Right cardiac atrium (tissue), 5 donors: ENCODE data around the gene SF1. TPM values are rescaled to one million over a fixed set of nuclear protein-coding genes. Genes with fewer than 3 reads are reported as not detected.

Experiments used
- ATAC-seq, 2 donors: fragments of 200-7000 bp; cut with Tn5 transposase; one replicate each; pipeline versions ENCODE4 v1.8.0 to v1.9.1; 2020; ENCODE audit warnings: moderate library complexity in 2 of 2, mild to moderate bottlenecking in 1 of 2
- DNase-seq, 3 donors: peaks; one replicate each; pipeline ENCODE4 v3.0.0-alpha.2; 2020
- H3K27ac ChIP-seq: one replicate; pipeline ENCODE4 v1.5.1; 2013; ENCODE audit warnings: mild to moderate bottlenecking, low read length, control low read depth, moderate library complexity
- H3K27me3 ChIP-seq: one replicate; pipeline ENCODE4 v1.6.1; 2013; ENCODE audit not compliant: control insufficient read depth, insufficient read depth
- H3K4me1 ChIP-seq: one replicate; pipeline ENCODE4 v1.6.1; 2013; ENCODE audit warnings: low read length; ENCODE audit not compliant: control insufficient read depth, insufficient read depth
- H3K4me3 ChIP-seq: one replicate; pipeline ENCODE4 v1.5.1; 2013; ENCODE audit warnings: low read length, control low read depth
- H3K9me3 ChIP-seq: one replicate; pipeline ENCODE4 v1.6.1; 2013; ENCODE audit warnings: low read length; ENCODE audit not compliant: control insufficient read depth
- WGBS: extraction: QIAGEN DNeasy Blood & Tissue Kit; methylation state at CpG from one replicate; pipeline ENCODE4 v1.1.7; 2013; 5-methylcytosine and 5-hydroxymethylcytosine counted together
- intact Hi-C, 4 donors: fragments of 100-400 bp; cut with DNase I; formaldehyde crosslinking; loops; one replicate each; pipeline versions ENCODE4 v1.11.0 to v1.14.0; 2022 to 2023
- polyA plus RNA-seq: library from polyadenylated mRNA; stranded (reverse); fragments of 200-250 nt; gene quantifications from one replicate; pipeline ENCODE4 v1.2.3, GENCODE V29; 2013
- total RNA-seq, 4 donors: library from RNA; stranded (reverse); fragmentation: NEBNext Ultra II Directional; extraction: Animal tissue kit (Norgen Biotek cat#: 25700); gene quantifications; one replicate each; pipeline ENCODE4 v1.2.1, GENCODE V29; 2021
- donor health status: healthy with polysubstance abuse.
- donor health status: DM: no; HTN: yes; CAD: no.
- donor health status: DM: no; HTN: no; CAD: no.
- donor health status: DM: no; HTN: yes; CAD: no; lungs with severe emphysema.
- donor health status: DM: yes; HTN: yes; CAD: no.

The SF1 gene
- total and polyA plus RNA-seq, 5 donors = 72.8 to 203 (median 195) TPM

DNA sequence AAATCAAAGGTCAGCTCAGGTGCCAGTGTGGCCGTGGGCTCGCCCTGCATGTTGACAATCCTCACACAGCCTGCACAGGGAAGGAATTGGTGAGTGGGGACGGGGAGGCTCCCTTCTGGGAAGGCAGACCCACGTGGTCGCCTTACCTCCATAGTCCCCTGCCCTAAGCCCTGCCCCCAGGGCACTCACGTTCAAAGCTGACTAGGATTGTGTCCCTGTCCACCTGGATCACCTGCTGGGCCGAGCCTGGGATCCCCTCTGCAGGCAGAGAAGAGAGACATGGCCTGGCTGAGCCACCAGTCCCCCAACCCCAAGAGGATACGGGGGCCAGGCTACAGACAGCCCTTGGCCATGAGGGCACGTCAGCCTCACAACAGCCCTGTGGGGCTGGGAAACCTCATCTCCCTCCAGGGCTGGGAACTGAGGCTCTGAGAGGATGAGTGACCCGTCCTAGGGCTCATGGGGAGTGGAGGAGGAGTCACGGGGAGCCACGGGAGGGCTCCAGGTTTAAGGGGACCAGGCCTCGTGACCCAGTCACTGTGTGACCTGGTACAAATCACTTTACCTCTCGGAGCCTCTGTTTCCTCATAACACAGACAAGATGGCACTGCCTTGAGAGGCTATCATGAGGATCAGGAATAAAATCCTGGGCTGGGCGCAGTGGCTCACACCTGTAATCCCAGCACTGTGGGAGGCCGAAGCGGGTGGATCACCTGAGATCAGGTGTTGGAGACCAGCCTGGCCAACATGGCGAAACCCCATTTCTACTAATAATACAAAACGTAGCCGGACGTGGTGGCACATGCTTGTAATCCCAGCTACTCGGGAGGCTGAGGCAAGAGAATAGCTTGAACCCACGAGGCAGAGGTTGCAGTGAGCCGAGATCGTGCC is 12.1 kb upstream of the SF1 start:
- Histone ChIP-seq H3K4me1 (no peaks in the 10 kb centered on the region), H3K9me3 (no peaks in the 10 kb centered on the region), H3K27ac (no peak overlapping the region), H3K4me3 (no peak overlapping the region), H3K27me3 (no peaks in the 10 kb centered on the region)
- 92% methylated on average over 25 of the region's 25 CpGs for WGBS
- DNase-seq (peak in 2 of 3 donors; percentile 3 to 7), ATAC-seq (no peak)
- intact Hi-C loops = no loop called here

DNA sequence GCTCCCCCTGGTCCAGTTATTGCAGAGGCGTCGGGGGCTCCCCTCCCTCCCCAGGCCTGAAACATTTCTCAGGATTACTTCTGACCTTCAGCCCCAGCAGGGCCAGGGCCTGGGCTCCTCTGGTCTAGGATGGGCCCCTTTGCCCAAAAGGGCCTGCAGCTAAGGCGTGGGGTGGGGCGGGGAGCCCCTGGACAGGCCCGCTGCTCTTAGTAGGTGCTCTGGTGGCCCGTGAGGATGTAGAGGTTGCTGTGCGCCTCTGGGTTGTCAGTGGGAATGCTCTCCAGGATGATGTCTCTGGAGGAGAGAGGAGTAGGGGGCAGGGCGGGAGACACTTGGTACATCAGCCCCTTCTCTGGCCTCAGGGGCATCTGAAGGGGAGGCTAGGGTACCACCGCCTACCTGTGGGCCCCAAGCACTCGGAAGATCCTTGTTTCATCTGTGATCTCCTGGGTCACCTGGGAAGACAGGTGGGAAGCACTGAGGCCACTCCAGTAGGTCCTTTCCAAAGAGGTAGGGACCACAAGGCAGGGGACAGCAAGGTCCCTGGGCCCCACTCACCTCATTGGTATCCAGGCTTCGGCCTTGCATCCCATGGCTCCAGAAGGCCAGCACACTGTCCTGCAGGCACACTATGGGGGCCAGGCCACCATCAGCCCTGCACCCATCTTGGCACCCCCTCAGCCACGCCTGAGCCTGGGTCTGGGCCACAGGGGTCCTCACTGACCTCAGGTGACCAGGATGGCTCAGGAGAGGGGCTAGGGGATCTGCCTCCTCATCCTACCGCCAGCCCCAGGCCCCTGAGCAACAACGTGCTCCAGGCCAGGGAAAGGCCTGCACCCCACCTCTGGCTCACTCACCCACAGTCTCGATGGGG is 11.2 kb upstream of the SF1 start:
- peak in 2 of 3 donors; percentile 9 to 25 for DNase-seq
- H3K27me3 ChIP-seq = no peaks in the 10 kb centered on the region
- WGBS = 94% methylated on average over 15 of the region's 15 CpGs
- no peak overlapping the region for H3K4me3 ChIP-seq
- H3K27ac ChIP-seq = no peak overlapping the region
- no peaks in the 10 kb centered on the region for H3K9me3 ChIP-seq
- no peak for ATAC-seq
- intact Hi-C loops = loop anchor here in 1 of 4 donors (10.0 kb wide), 1 partner anchor 325 kb away; the partner anchor contains the start of genes TM7SF2 and ZNHIT2
- no peaks in the 10 kb centered on the region for H3K4me1 ChIP-seq

DNA sequence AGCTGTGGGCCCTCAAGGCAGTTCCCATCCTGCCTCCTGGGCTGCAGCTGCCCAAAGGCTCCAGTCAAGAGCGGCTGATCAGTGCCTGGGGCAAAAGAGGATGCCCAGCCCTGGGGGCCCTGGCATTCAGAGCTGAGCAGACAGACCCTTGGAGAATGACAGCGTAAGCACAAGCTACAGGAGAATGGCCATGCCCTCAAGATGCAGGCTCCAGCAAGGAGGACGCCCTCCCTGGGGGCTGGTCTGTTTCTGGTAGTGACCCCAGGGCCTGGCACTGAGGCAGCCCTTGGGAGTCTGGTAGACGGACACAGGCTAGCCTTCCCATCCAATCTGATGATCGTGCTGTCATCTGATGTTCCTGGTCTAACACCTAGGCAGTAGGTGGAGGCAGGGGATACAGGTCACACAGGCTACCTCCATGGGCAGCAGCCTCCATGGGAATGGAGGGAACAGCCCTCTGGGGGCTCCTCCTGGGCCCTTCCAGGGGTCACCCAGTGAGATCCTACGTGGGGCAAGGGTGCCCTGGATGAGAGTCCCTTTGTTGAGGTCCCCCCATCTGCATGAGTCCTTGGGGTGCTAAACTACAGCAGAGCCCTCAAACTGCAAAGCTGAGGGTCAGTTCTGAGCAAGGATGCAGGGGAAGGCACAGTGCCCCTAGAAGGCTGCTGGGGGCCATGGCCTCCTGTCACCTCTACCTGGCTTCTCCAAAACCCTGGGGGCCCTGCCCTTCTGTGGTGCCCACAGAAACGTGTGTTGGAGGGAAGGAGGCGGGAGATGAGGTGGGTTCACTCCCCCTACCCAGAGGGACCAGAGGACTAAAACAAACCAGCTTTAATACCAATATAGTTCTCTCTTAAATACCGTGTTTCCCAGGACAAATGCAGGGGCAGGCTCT is 10.2 kb upstream of the SF1 start:
- peak in 2 of 3 donors; percentile 7 to 31 for DNase-seq
- WGBS = 83% methylated on average over 9 of the region's 9 CpGs
- H3K4me3 ChIP-seq = no peak overlapping the region
- H3K27me3 ChIP-seq = no peaks in the 10 kb centered on the region
- no peaks in the 10 kb centered on the region for H3K4me1 ChIP-seq
- intact Hi-C loops = loop anchor here in 1 of 4 donors (10.0 kb wide), 1 partner anchor 326 kb away; the partner anchor contains the start of genes TM7SF2 and ZNHIT2
- no peaks in the 10 kb centered on the region for H3K9me3 ChIP-seq
- peak; percentile 4 for ATAC-seq
- no peak overlapping the region for H3K27ac ChIP-seq

DNA sequence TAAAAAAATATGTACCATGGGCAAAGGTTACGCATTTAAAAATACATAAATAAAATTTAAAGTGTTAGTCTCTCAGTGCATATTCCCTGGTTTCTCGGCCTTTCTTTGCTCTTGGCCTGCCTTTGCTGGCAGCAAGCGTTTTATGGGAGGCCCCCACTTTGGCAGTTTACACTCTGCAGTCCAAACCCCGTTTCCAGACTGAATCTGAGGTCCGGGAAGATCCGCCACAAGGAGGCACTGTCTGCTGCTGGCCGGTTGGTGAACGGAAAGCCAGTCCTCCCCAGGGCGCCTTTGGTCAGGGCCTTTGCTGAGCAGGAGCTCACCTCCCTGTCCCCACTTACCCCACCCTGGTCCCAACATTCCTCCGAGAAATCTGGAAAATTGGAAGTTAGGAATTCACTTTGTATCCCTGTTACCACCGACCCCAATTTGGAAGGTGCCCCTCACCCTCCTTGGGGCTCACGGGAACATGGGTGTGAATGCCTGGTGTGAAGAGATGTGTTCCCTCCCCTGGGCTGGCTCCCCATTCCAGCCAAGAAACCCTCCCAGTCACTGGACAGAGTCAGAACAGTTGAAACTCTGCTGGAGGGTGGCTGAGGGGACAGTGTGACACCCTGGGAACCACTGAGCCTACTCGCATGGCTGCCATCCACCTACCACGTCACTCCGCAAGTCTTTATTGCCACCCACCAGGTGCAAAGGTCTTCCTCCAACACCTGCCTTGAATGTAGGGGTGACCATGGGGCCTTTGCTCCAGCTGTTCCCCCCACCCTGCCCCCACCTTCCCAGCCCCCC is 9.4 kb upstream of the SF1 start:
- DNase-seq (peak; percentile 72 to 84 (median 83)), ATAC-seq (peak; percentile 34 to 68)
- intact Hi-C loops = loop anchor here in 1 of 4 donors (10.0 kb wide), 1 partner anchor 327 kb away; the partner anchor contains the start of genes TM7SF2 and ZNHIT2
- WGBS = 46% methylated on average over 15 of the region's 15 CpGs
- Histone ChIP-seq H3K27me3 (no peaks in the 10 kb centered on the region), H3K27ac (no peak overlapping the region), H3K4me3 (no peak overlapping the region), H3K4me1 (no peaks in the 10 kb centered on the region), H3K9me3 (no peaks in the 10 kb centered on the region)

DNA sequence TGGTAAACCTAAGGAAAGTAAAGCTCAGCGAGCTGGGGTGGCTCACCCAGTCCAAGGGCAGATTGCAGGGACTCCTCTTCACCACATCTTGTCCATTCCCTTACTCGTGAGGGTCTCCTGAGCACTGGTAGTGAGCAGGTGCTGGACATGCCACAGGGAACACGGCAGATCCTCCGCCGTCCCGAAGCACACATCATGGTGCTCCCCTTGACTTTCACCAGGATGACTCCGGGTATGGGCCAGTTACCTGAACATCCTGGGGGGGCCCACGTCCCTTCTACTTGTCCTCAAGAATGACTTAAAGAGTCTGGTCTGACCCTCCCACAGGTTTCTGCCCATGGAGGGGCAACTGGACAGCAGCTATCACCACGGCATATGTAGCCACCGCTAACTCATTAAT is 8.0 kb upstream of the SF1 start:
- Histone ChIP-seq H3K27ac (no peak overlapping the region), H3K9me3 (no peaks in the 10 kb centered on the region), H3K4me3 (no peak overlapping the region), H3K27me3 (no peaks in the 10 kb centered on the region), H3K4me1 (no peaks in the 10 kb centered on the region)
- ATAC-seq (no peak), DNase-seq (peak in 2 of 3 donors; percentile 5 to 33)
- WGBS = 88% methylated on average over 10 of the region's 10 CpGs
- intact Hi-C loops = loop anchor here in 1 of 4 donors (10.0 kb wide), 1 partner anchor 328 kb away; the partner anchor contains the start of genes TM7SF2 and ZNHIT2

DNA sequence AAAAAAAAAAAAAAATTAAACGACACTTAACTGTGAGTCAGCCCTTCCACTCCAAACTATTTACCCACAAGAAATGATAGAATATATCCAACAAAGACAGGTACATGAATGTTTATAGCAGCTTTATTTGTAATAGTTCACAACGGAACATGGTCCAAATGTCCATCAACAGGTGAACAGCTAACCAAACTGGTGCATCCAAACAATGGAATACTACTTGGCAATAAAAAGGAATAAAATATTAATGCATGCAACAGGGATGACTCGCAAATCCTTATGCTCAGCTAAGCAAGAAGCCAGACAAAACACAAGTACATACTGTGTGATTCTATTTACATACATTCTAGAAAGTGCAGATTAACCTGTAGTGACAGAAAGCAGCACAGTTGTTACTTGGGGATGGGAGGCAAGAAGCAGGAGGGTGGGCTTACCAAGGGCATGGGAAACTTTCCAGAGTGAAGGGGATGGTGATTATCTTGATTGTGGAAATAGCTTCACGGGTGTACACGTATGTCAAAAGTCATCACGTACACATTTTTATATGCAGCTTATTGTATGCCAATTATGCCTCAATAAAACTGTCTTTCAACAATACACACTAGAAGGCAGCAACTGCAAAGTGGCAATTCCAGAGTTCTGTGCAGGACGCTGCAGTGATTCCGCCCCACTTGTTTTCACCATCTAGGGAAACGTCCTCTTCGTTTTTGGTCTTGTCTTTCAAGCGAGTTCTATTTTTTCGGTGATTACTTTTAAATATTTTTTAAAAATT is 6.7 kb upstream of the SF1 start:
- ATAC-seq (no peak), DNase-seq (peak in 1 of 3 donors; percentile 2)
- Histone ChIP-seq H3K4me1 (no peaks in the 10 kb centered on the region), H3K4me3 (no peak overlapping the region), H3K9me3 (no peaks in the 10 kb centered on the region), H3K27ac (no peak overlapping the region), H3K27me3 (no peaks in the 10 kb centered on the region)
- 90% methylated on average over 12 of the region's 12 CpGs for WGBS
- intact Hi-C loops = loop anchor here in 1 of 4 donors (10.0 kb wide), 1 partner anchor 330 kb away; the partner anchor contains the start of genes TM7SF2 and ZNHIT2

DNA sequence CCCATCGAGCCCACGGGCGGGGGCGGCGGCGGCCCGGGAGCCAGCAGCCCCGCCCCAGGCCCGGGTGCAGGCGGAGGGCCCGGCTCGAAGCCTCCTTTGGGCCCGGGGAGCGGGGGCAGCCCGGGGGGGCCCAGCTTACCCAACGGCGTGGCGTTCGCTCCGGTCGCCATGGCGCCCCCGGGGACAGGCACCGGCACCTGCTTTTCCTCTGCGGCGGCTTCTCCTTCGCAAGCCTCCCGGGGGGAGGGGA is 194 bp downstream of the SF1 start:
- H3K4me3 ChIP-seq = peak overlapping the region; percentile 98
- under 1% methylated on average over 28 of the region's 28 CpGs for WGBS
- no peak for DNase-seq
- no peaks in the 10 kb centered on the region for H3K9me3 ChIP-seq
- intact Hi-C loops = no loop called here
- no peaks in the 10 kb centered on the region for H3K27me3 ChIP-seq
- H3K4me1 ChIP-seq = peaks cover 3% of the 10 kb centered on the region
- no peak for ATAC-seq
- peak overlapping the region; percentile 99 for H3K27ac ChIP-seq

DNA sequence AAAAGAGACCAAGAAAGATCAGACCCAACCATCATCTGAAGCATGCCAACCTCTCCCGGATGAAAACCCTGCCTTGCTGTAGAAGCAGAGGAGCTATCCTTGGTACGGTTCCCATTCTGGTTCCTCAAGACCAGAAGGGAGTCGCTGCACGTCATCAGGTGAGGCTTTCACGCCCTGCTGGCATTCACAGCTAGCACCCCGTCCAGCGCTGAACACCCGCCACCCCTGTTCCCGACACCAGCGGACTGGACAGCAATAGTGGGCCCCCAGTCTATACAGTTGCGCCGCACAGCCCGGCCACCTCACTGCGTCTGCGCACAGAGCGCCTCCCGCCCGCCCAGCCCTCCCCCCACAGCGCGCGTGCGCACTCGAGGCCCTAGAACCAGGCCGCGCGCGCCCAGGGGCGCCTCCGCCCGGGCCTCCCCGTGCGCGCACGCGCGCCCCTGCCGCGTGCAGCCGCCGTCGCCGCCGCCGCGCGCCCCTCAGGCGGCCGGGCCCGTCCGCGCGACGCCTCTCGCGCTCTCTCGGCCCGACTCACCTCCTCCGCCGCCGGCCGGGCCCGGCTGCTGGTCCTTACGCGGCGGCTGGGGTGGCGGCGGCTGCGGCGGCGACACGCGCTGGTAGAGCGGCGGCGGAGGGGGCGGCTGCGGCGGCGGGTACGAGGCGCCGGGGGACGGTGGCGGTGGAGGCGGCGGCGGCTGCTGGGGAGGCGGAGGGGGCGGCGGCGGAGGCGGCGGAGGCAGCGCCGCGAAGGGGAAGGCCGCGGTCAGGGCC is 706 bp downstream of the SF1 start:
- WGBS = under 1% methylated on average over 98 of the region's 98 CpGs
- intact Hi-C loops = no loop called here
- Histone ChIP-seq H3K27ac (peak overlapping the region; percentile 99), H3K4me1 (peaks cover 3% of the 10 kb centered on the region), H3K9me3 (no peaks in the 10 kb centered on the region), H3K27me3 (no peaks in the 10 kb centered on the region), H3K4me3 (peak overlapping the region; percentile 98)
- DNase-seq = peak; percentile 88 to 94 (median 94)
- ATAC-seq = peak; percentile 37 to 40

DNA sequence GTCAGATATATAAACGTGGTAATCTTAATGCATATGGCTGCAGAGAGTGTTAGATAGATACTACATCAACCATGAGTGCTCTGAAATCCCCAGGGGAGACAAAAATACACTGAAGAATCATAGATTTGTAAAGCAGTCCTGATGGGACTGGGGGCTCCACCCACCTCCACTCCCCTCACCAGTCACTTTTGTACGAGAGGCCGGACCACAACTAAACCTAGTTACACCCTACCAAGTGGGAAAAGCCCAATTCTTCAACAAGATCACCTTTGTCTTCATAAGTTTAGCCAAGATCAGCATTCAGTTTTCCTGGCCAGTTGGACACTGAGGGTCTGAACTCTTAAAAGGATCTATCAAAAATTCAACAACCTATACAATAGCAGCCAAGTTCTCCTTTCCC is 1.5 kb downstream of the SF1 start:
- Histone ChIP-seq H3K4me1 (peaks cover 3% of the 10 kb centered on the region), H3K9me3 (no peaks in the 10 kb centered on the region), H3K4me3 (peak overlapping the region; percentile 98), H3K27ac (no peak overlapping the region), H3K27me3 (no peaks in the 10 kb centered on the region)
- intact Hi-C loops = no loop called here
- 11% methylated on average over 3 of the region's 3 CpGs for WGBS
- ATAC-seq (no peak), DNase-seq (peak in 2 of 3 donors; percentile 10 to 25)
